Embryonic facial prominence (tissue), 1 donor: Measurements from ENCODE around the gene USP6NL.

ENCODE experiments used
- DNase-seq: peaks from one replicate; pipeline ENCODE4 v3.0.0-alpha.2; 2016; ENCODE audit errors: extremely low spot score

The USP6NL gene

DNA sequence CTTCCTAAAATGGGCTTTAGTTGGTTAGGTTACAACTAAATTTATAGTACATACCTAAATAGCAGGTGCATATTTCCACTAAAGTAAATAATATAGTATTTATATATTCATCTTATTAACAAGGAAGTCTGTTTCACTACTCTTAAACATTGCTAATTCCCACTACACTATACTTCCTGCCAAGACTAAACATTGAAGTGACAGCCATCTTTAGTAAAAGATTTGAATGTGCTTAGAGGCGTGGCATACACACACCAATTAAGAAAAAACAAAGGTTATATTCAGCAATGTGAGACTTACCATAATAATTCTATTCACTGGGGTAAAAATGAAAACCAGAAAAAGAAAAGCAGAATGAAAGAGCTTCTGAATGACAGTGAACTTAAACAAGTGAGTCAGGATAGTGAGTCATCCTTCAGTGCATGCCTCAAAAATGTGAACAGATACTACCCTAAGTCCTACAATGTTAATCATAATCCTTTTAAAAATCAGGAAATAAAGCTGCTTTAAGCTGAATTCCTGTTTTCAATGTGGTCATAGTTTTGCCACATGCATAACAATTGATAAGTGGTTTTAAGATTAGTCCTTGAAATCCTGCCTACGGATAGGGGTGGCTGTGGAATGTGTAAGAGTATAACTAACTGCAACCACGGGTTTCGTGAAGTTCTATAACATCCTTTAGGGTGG, 59.4 kb downstream of the USP6NL start:
- DNase-seq, result no peak

DNA sequence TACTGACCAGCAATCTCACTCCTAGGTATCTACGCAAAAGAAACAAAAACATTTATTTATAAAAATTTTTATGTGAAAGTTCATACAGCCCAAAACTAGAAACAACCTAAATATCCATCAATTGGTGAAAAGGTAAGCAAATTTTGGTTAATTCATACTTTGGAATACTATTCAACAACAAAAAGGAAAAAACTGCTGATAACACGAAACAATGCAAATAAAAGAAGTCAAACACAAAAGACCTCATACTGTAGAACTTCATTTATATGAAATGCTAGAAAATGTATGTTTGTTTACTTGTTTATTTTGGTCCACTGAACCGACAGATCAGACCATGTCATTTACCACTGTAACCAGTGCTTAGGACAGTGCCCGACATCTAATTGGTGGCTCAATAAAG, 60.3 kb downstream of the USP6NL start:
- no peak for DNase-seq

DNA sequence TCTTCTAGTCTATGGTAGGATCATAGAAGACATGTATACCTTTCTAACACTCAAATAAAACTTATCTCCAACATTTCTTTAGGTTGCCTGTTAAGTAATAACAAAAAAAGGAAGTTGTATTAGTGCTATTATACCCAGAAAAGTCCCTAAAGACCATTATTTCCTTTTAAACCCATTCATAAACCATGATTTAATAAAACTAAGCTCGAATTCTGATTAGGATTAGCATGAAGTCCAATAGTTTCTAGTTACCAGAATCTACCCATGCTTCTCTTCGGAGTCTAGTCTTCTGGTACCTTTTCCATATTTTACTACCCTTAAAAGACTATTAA, 62.7 kb downstream of the USP6NL start:
- no peak for DNase-seq

DNA sequence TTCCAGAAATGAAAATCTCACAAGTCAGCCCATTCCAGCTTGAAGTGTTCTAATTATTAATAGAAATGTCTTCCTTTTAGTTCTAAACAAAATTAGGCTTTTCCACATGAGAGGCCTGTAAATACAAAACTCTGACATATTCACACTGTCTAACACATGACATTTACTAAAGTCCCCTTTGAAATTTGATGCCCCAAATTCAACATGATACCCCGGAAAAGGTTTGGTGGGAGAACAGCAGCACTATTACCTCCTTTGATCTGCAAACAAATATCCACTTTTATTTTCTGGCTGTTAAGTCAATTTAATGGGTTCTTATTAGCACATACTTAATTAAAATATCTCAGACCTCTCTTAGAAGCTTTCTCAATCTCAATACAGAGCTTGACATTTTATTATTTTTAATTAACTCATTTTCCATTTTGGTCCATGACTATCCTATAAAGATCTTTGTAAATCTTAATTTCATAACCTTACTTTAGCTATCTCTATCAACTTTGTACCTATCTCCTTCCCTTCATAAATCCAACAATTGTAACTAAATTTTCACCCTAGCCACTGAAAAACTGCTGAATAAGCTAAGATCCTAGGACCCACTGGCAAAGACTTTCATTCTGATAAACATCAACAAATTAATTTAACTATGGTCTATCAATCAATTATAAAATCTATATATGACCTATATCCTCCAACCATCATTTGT, 63.2 kb downstream of the USP6NL start:
- DNase-seq, result no peak

DNA sequence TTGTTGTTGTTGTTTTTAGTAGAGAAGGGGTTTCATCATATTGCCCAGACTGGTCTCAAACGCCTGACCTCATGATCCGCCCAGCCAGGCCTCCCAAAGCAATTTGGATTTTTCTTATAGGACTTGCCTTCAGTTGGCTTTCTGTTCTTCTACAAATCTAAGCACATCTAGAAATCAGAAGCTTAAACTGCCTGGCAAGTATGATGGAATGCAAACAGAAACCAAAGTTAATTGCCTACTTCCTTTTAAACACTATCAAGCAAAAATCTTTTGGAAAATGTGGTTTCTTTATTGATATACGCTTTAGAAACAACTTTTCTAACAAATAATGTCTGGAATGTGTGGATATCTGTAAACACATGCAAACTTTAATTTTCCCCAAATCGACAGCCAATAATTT, 64.9 kb downstream of the USP6NL start:
- DNase-seq, result no peak

DNA sequence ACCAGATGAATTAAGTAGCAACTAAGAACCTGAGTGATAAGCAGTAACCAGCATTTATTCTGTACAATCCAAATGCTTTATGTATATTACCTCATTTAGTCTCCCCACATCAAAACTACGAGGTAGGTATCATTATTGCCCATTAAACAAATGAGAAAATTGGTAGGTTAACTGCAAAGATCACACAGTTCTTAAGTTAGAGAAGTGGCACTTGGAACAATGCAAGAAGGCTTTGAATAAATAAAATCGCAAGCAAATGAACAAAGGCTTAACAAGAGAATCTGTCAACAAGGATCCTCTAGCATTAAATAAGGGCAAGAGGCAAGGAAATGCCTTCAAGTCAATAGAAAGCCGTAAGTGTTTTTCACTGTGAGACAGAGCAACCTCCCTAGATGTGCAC, 70.2 kb downstream of the USP6NL start:
- no peak for DNase-seq

DNA sequence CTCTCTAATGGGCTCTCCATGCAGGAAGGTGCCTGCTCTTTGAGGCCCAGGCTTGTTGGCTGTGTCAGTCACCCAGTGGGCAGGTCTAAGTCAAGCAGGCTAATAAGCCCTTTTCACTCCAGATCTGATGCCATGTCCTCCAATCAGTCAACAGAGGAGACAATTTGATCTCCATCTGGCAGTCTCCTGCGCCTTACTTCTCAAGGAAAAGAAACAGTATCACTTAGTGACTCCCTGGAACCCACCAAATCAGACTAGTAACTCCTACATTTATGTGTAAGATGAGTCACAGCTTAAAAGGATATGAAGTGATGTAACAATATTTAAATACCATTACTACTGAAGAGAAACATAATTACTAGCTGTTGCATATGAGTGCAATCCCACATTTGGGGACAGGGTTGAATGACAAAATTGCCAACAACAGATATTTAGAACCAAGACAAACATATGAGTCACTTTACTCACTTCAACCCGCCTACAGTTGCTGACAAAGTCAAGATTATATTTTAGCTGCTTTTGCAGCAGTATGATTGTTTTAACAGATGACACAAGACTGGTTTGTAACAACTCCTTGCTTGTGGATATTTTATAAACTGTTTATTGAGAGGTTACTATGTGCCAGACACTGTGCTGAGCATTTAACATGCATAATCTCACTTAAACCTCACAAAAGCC, 72.1 kb downstream of the USP6NL start:
- no peak for DNase-seq

DNA sequence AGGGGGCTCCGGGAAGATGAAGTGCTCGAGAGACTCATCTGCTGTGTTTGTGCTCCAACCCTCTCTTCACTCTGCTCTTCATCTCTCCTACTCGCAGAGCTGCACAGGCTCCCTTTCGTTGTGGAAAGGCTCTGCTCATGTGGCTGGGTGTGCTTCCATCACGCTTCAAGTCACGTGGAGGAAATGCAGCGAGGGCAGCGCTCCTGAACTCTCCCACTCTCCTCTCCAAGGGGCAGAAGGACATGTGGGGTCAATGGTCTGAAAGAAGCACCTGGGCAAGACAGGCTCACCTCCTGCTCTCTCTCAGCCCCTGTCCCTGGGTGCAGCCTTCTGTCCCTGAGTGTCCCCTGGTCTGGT, 72.6 kb downstream of the USP6NL start:
- DNase-seq, result no peak

DNA sequence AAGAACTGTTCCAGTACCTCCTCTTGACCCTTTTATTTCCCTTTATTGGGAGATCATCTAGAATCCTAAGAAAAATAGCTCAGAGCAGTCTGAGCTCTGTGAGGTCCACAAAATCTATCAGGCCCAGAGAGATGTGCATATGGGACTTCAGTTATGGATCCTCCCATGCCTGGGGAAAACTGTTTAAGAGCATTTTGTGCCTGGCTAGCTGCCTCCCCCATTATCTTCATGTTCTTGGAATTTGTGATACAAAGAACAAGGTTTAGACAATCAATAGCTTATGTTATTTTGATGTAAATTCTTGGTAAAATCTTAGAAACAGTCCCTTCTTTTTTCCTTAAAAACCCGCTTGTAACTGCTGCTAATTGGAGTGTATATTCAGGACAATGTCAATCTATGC, 75.2 kb downstream of the USP6NL start:
- DNase-seq, result no peak

DNA sequence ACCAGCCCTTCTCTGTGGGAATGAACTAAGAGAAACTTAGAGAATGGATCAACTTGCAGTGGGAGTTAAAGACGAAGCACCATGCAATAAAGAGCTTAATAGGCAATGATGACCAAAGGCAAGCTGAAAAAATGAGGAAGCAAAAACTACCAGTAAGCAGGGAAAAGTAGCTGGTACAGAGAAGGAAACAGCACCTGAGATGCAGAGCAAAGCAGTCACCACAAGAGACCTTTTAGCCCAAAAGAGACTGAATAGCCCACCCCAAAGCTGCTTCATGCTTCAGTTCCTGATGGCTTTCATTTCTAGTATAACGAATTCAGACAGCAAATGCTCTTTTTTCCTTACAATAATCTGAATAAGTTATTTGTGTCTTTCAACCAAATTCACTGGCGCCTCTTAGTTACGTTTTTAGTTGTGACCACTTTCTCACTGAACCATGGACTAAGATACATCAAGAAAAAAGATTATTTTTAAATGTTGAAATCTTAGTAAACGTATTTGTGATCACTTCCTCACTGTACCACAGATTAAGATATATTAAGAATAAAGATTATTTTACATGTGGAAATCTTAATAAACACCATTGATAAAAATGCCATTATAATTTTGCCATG, 76.0 kb downstream of the USP6NL start:
- no peak for DNase-seq

DNA sequence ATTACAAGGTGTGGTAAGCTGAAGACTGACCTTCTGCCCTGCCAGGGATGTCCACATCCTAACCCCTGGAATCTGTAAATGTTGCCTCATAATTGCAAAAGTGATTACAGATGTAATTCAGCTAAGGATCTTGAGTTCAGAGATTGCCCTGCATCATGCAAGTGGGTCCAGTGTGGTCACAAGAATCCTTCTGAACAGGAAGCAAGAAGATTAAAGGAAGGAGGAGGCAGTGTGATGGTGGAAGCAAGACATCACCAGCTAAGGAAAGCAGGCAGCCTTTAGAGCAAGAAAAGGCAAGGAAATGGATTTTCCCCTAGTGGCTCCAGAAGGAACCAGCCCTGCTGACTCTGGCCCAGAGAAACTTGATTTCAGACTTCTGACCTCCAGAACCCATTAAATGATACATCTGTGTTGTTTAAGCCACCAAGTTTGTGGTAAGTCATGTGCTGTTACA, 78.1 kb downstream of the USP6NL start:
- no peak for DNase-seq

DNA sequence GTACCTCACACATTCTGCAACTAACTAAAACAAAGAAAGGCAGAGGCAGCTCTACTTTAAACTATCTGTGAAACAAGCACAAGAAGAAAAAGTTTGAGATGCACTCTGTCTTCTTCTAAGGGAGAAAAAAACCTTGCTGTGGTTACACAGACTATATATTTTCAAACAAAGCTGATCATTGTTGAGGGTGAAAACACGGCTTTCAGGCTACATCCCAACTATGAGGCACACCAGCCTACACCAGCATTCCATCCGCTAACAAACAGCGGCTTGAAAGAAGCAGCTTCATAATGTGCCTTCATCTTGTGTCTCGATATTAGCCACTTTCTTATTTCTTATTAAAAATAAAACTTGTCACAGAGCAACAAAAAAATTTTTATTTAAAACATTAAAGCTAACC, 79.1 kb downstream of the USP6NL start:
- no peak for DNase-seq

DNA sequence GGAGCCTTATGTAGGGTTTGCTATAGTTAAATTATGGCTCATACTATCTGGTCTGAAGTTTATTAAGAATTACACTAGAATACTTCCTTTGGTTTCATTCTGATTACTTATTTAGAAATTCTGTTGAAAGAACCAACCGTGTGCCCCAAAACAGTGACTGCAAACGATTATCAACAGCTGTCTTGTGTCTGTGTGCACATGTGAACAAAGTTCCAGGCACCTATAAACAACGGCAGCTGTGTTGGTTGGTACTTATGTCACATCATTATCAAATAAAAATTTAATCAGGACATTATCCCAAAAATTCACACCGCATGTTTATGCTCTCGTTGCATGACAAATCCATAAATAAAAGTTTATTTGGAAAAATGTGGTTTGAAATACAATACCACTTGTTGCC, 80.6 kb downstream of the USP6NL start:
- no peak for DNase-seq

DNA sequence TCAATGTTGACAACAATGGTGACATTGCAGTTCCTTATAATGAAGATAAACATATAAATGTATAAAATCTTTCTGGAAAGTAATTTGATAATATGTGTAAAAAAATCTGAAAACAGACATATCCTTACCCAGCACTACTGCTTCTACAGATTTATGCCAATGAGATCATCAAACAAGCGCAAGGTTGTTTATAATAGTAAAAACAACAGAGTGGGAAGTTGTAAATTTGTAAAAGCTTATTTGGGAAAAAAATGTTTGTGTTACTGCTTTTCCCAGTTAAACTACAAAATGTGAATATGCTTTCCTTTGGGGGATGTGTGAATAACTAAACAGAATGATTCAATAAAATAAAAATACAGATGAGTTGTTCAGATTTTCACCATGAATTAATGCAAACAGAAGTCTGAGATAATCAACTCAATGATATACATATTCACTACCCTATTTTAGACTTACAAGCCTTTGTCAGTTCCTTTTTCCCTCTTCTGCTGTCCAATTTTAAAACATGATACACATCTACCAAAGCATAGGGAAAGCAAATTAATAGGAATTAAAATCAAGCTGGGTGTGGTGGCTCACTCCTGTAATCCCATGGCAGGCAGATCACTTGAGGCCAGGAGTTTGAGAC, 82.1 kb downstream of the USP6NL start:
- DNase-seq, result no peak

DNA sequence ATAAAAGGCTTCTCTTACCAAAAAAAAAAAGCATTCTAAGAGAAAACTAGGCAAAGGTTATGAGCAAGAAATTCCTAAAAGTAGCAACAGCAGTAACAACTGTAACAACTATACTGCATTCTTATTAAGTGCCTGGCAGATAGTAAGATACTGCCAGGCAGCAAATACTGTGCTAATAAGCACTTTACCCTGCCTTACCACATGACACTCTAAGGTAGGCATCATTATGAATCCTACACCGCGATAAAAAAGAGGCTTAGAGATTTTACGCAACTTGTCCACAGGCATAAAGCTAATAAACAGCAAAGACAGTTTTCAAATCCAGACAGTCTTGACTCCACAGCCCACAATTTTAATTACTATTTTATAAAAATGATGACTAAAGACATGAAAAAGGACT, 83.2 kb downstream of the USP6NL start:
- no peak for DNase-seq

DNA sequence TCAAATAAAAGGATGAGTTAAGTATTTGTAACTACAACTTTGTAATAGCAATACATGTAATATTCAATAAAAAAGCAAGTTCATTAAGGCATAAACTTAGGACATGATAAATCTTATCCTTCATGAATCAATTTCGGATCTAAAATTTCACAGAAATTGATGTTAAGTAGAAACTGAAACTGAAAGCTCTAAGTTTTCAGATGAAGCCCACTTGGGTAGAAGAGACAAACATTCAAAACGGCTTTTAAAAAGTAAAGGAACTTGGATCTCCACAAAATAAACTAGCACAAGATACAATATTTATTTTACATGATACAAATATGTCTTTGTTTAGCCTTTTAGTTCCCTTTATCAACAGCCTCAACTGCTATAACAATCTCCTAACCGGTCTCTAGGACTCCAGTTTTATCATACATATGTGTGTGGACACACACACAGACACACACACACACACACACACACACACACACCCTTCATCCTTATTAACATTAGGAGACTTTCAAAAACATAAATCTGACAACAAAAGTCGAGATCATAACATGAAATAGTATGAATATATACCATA, 83.7 kb downstream of the USP6NL start:
- no peak for DNase-seq

DNA sequence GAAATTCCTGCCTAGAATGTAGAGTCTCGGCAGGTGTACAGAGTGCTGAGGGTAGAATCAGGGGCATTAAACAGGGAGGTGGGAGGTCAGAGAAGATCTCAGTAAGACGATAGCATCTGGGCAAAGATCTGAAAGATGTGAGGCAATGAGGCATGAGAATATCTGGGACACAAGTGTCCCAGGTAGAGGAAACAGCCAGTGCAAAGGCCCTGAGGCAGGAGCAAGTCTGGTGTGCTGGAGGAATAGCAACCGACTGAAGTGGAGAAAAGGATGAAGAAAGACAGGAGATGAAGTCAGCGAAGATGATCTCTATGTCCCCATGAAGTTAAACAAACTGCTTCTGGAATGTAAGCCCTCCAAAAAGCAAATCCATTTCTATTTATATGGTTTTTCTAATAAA, 84.4 kb downstream of the USP6NL start:
- DNase-seq, result no peak

DNA sequence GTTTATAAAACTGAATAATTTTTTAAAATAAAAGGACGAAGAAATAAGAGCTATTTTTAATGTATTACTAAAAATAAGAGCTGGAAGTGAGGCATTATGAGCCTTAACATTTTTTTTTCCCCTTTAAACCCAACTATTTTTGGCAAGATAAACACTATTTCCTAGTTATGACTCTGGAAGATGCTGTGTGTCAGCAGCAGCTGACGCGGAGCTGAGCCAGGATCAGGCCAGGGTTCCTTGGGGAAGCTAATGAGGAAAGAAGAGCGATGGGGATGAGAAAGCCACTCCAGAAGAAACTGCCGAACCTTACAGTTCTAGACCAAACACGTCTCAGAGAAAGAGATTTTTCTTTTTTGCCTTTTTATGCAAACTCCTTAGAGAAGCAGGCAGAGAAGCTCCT, 85.9 kb downstream of the USP6NL start:
- no peak for DNase-seq

DNA sequence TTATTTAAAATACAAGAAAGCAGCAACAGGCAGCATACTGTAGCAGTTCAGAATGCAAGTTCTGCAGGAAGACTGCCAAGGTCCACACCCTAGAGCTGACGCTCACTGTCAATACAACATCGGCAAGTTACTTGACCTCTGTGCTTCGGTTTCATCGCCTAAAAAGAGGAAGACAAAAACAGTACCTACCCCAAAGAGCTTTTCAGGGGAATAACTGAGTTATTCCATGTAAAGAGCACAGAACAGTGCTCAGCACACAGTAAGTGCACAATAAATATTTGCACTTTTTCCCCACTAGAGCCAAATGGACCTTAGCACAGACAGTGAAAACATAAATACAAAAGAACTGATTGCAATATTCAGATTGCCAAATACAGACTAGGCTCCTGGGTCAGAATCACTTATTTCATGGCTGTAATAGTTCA, 88.6 kb downstream of the USP6NL start:
- no peak for DNase-seq

DNA sequence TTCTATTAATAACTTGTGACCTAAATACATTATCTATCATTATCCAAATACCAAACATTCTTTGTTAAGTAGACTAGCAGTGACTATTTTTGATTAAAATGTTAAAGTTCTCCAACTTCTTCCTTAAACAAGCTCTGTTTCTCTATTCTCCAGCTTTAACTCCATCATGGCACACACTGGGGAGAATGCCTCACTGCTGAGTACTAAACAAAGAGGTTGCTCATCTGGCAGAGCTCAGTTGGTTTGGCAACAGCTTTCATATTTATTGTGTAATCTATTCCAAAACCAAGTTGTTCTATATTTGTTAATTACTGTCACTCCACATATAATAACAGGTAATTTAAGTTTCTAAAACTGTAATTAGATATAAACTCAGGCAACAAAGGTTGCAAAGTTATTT, 89.6 kb downstream of the USP6NL start:
- DNase-seq, result no peak

DNA sequence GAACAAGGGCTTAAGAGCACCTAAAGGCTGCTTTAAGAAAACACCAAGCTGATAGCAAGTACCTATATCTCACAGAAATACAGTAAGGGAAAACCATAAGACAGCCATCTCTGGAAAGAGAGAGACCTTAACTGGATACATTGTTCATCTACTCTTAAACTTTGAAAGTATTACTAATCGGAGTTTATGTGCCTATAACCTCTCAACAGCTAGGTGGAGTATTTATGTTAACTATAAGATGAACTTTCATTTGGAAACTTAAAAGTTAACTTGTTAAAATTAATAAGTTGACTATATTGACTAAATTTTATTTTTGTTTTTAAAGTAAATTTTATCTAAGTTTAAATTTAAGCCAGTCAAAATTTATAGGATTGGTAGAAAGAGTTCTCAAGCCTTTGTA, 90.6 kb downstream of the USP6NL start:
- DNase-seq, result no peak

DNA sequence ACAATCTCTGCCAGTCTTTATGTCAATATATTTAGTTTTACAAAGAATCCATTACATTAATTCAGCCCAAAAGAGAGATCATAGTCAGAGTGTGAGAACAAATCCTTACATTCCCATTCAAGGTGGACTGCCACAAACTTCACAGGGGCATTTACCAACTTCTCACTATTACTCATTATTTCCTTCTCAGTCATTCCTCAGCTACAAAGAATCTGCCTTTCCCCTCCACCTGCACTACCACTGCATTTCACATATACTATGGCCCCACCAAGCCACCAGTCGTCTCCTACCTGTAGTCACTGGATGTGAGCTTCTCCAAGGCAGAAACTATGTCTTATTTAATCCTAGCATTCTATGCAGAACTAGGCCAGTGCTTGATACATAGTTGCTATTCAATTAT, 94.3 kb downstream of the USP6NL start:
- DNase-seq, result no peak
